HEK293 (cell line): ENCODE data around the gene PDSS2.

ENCODE experiments used
- ZNF184 ChIP-seq: fragments of 450-650 bp; IDR thresholded peaks from 2 replicates; pipeline ENCODE4 v1.5.1; 2018; ENCODE audit warnings: missing biosample characterization, mild to moderate bottlenecking, missing genetic modification characterization
- ZNF274 ChIP-seq, 2 experiments: fragments of 200-500 bp in 1 of 2; fragments of 450-650 bp in 1 of 2; sonication (Bioruptor generic) in 1 of 2; formaldehyde crosslinking in 1 of 2; IDR thresholded peaks; 2 replicates each; pipeline versions ENCODE4 v1.5.1 to v1.6.1; 2014 to 2016; ENCODE audit warnings: borderline replicate concordance in 1 of 2, inconsistent platforms in 1 of 2, low read length in 1 of 2, missing biosample characterization in 1 of 2, missing genetic modification characterization in 1 of 2
- ZNF645 ChIP-seq: fragments of 450-650 bp; formaldehyde crosslinking; IDR thresholded peaks from 2 replicates; pipeline ENCODE4; 2016; ENCODE audit warnings: missing biosample characterization, missing genetic modification characterization
- ZNF747 ChIP-seq: fragments of 450-650 bp; formaldehyde crosslinking; IDR thresholded peaks from 2 replicates; pipeline ENCODE4 v1.5.1; 2016; ENCODE audit warnings: missing biosample characterization, missing genetic modification characterization

DNA sequence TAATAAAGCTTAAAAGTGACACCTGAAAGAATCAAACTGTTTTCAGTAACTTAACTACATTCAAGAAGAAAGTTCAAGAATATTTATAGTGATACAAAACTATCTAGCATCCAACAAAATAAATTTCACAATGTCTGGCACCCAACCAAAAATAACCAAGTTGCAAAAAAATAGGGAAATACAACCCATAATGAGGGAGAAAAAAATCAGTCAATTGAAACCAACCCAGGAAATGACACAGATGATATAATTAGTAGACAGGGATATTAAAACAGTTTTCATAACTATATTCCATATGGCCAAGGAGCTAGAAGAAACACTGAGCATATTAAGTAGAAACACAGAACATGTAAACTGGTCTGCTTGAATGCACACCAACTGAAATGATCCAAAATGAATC, 223.9 kb downstream of the PDSS2 start:
- TF ChIP-seq ZNF747 (tag by site-specific recombination) (no peak), ZNF274 (IDR thresholded peaks at IDR 0.05; ENCODE audit: low read length) (no peak), ZNF274 (tag by site-specific recombination; IDR thresholded peaks at IDR 0.05; ENCODE audit: borderline replicate concordance) (no peak), ZNF645 (tag by site-specific recombination) (no peak), ZNF184 (tag by site-specific recombination) (no peak)
